Measurements from ENCODE around the gene FXYD5. TPM values are rescaled to one million over a fixed set of nuclear protein-coding genes. Genes with fewer than 3 reads are reported as not detected.
A peak's percentile ranks its signal among the peaks of the same experiment; 100 is the strongest.

The FXYD5 gene
- total RNA-seq, 1 experiment from 2014 or later, result 760 TPM

GRCh38 chr19:35209646-35210045, 55.1 kb downstream of the FXYD5 start:
- DNase-seq, result no peak
- H3K27ac Mint-ChIP-seq (ENCODE audit: unreplicated experiment), result no peak overlapping the region
- H3K4me1 Mint-ChIP-seq (ENCODE audit: low read depth, unreplicated experiment), result peaks cover 41% of the 10 kb centered on the region
- intact Hi-C loops (cut with micrococcal nuclease; ENCODE audit: unreplicated experiment), result loop anchor here (10.0 kb wide), 1 partner anchor 145 kb away; no protein-coding TSS in a partner anchor
- H3K27me3 Mint-ChIP-seq (ENCODE audit: unreplicated experiment), result no peaks in the 10 kb centered on the region
- TF ChIP-seq, protein P1, sequence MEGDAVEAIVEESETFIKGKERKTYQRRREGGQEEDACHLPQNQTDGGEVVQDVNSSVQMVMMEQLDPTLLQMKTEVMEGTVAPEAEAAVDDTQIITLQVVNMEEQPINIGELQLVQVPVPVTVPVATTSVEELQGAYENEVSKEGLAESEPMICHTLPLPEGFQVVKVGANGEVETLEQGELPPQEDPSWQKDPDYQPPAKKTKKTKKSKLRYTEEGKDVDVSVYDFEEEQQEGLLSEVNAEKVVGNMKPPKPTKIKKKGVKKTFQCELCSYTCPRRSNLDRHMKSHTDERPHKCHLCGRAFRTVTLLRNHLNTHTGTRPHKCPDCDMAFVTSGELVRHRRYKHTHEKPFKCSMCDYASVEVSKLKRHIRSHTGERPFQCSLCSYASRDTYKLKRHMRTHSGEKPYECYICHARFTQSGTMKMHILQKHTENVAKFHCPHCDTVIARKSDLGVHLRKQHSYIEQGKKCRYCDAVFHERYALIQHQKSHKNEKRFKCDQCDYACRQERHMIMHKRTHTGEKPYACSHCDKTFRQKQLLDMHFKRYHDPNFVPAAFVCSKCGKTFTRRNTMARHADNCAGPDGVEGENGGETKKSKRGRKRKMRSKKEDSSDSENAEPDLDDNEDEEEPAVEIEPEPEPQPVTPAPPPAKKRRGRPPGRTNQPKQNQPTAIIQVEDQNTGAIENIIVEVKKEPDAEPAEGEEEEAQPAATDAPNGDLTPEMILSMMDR (IDR thresholded peaks at IDR 0.05; ENCODE audit: unreplicated experiment), result no peak
- no TSS peak for BruUV-seq (replicated peaks)
- peaks cover 8% of the 10 kb centered on the region for H3K36me3 Mint-ChIP-seq (ENCODE audit: insufficient read depth, unreplicated experiment)
- no peak overlapping the region for H3K4me3 Mint-ChIP-seq (ENCODE audit: low read depth, unreplicated experiment)
- CTCF ChIA-PET, result interaction anchor here (0.7 kb wide), 1 partner anchor 130 kb away, joined by 4 read pairs; no protein-coding TSS in a partner anchor
- H3K9me3 Mint-ChIP-seq (ENCODE audit: low read depth, unreplicated experiment), result no peaks in the 10 kb centered on the region

DNA sequence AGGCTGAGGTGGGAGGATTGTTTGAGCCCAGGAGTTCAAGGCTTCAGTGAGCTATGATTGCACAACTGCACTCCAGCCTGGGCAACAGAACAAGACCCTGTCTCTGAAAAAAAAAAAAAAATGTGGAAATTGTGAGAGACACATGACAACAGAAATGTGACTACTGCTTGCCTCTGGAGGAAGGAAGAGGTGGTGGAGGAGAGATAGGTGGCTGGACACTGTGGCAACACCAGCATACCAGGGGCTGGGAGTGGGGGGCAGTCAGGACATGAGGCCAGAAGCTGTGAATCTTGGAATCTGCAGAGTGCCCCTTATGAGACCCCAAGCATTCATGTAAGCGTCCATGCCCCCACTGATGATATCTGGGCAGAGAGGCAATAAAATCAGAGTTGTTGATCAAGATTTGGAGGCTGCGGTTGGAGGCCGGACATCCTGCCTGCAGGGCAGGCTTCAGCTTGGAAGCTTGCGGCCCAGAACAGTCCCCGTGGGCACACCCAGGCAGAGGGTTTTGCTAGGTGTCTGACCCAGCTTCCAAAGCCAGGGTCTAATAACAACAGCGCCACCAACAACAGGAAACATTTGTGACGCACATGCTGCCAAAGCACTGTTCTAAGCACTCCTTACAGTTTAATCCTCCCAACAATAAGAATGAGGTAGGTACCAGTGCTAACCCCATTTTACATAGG, 57.2 kb downstream of the FXYD5 start:
- TF ChIP-seq, protein P1 (IDR thresholded peaks at IDR 0.05; ENCODE audit: unreplicated experiment), result no peak
- no peak for DNase-seq
- Mint-ChIP-seq H3K9me3 (ENCODE audit: low read depth, unreplicated experiment) (no peaks in the 10 kb centered on the region), H3K36me3 (ENCODE audit: insufficient read depth, unreplicated experiment) (peaks cover 8% of the 10 kb centered on the region), H3K4me1 (ENCODE audit: low read depth, unreplicated experiment) (peaks cover 22% of the 10 kb centered on the region), H3K27me3 (ENCODE audit: unreplicated experiment) (no peaks in the 10 kb centered on the region), H3K4me3 (ENCODE audit: low read depth, unreplicated experiment) (no peak overlapping the region), H3K27ac (ENCODE audit: unreplicated experiment) (no peak overlapping the region)
- intact Hi-C loops (cut with micrococcal nuclease; ENCODE audit: unreplicated experiment), result loop anchor here (10.0 kb wide), 1 partner anchor 147 kb away; no protein-coding TSS in a partner anchor
- no TSS peak for BruUV-seq (replicated peaks)
- CTCF ChIA-PET, result no interaction called here

- TF ChIP-seq, protein P1 (IDR thresholded peaks at IDR 0.05; ENCODE audit: unreplicated experiment), result no peak
- no peak overlapping the region for H3K27ac Mint-ChIP-seq (ENCODE audit: unreplicated experiment)
- no peak for DNase-seq
- H3K4me3 Mint-ChIP-seq (ENCODE audit: low read depth, unreplicated experiment), result no peak overlapping the region
- CTCF ChIA-PET, result no interaction called here
- intact Hi-C loops (cut with micrococcal nuclease; ENCODE audit: unreplicated experiment), result loop anchor here (10.0 kb wide), 1 partner anchor 147 kb away; no protein-coding TSS in a partner anchor
- H3K27me3 Mint-ChIP-seq (ENCODE audit: unreplicated experiment), result no peaks in the 10 kb centered on the region
- peaks cover 22% of the 10 kb centered on the region for H3K4me1 Mint-ChIP-seq (ENCODE audit: low read depth, unreplicated experiment)
- peaks cover 8% of the 10 kb centered on the region for H3K36me3 Mint-ChIP-seq (ENCODE audit: insufficient read depth, unreplicated experiment)
- H3K9me3 Mint-ChIP-seq (ENCODE audit: low read depth, unreplicated experiment), result no peaks in the 10 kb centered on the region
- BruUV-seq (replicated peaks), result no TSS peak
Observed at GRCh38 chr19:35212241-35212640, 57.7 kb downstream of the FXYD5 start.

- intact Hi-C loops (cut with micrococcal nuclease; ENCODE audit: unreplicated experiment), result loop anchor here (2.0 to 10.0 kb wide), 2 partner anchors 35 to 149 kb away; partner anchors contain the start of gene LSR
- peak overlapping the region; percentile 75 for H3K27ac Mint-ChIP-seq (ENCODE audit: unreplicated experiment)
Observed at GRCh38 chr19:35213663-35214632, 59.4 kb downstream of the FXYD5 start.

More at GRCh38 chr19:35213663-35214632, 59.4 kb downstream of the FXYD5 start:
- BruUV-seq (replicated peaks), result no TSS peak
- Mint-ChIP-seq H3K36me3 (ENCODE audit: insufficient read depth, unreplicated experiment) (peaks cover 8% of the 10 kb centered on the region), H3K9me3 (ENCODE audit: low read depth, unreplicated experiment) (no peaks in the 10 kb centered on the region), H3K27me3 (ENCODE audit: unreplicated experiment) (no peaks in the 10 kb centered on the region), H3K4me3 (ENCODE audit: low read depth, unreplicated experiment) (peak overlapping the region; percentile 39), H3K4me1 (ENCODE audit: low read depth, unreplicated experiment) (peaks cover 22% of the 10 kb centered on the region)
- peak; percentile 86 for DNase-seq
- TF ChIP-seq, protein P1 (IDR thresholded peaks at IDR 0.05; ENCODE audit: unreplicated experiment), result no peak
- CTCF ChIA-PET, result interaction anchor here (0.6 to 1.1 kb wide), 4 partner anchors 23 to 158 kb away, joined by 3 to 5 read pairs (median 4); no protein-coding TSS in a partner anchor
